Panc1 (cell line): ENCODE measurements around the gene SNAP47.

ENCODE experiments used
- CTCF ChIP-seq: fragments of 450-650 bp; IDR thresholded peaks from 2 replicates; pipeline ENCODE4 v1.5.1; 2017; ENCODE audit warnings: mild to moderate bottlenecking
- POLR2AphosphoS5 ChIP-seq: IDR thresholded peaks from 2 replicates; pipeline ENCODE4 v1.6.1; 2012; ENCODE audit warnings: mild to moderate bottlenecking, low read depth, low read length, moderate library complexity
- REST ChIP-seq, 2 experiments: IDR thresholded peaks; 2 replicates each; pipeline ENCODE4 v1.6.1; 2011 to 2012; ENCODE audit warnings: low read depth in 2 of 2, control low read depth in 1 of 2, low read length in 1 of 2, mild to moderate bottlenecking in 1 of 2, moderate library complexity in 1 of 2; ENCODE audit not compliant: insufficient read depth in 1 of 2
- SIN3A ChIP-seq: IDR thresholded peaks from 2 replicates; pipeline ENCODE4 v1.6.1; 2012; ENCODE audit warnings: low read depth, mild to moderate bottlenecking, low read length, moderate library complexity, borderline replicate concordance; ENCODE audit not compliant: insufficient read depth
- TCF7L2 ChIP-seq: IDR thresholded peaks from 2 replicates; pipeline ENCODE4 v1.6.1; 2011; ENCODE audit warnings: mild to moderate bottlenecking, low read depth, low read length, inconsistent platforms

GRCh38 chr1:227697321-227697864 lies 37.8 kb upstream of the SNAP47 start:
- TF ChIP-seq CTCF (no peak), POLR2AphosphoS5 (no peak), REST (IDR thresholded peaks at IDR 0.05; ENCODE audit: insufficient read depth in 1 of 2, low read depth in 2 of 2, low read length in 1 of 2) (no peak), SIN3A (no peak), TCF7L2 (no peak)
